SU-DHL-6 (cell line): Measurements from ENCODE around the gene PIGL.
"Not testable (repeated sequence)": the region's sequence is repeated elsewhere in the genome, so short reads cannot be mapped to it uniquely, and the experiment has no call there.

Experiments
- H2AFZ ChIP-seq: fragments of 200-600 bp; sonication (generic); 2 replicates; pipeline ENCODE4 v1.6.1; 2014; ENCODE audit warnings: low read depth, mild to moderate bottlenecking, moderate library complexity, mixed read lengths, antibody characterized with exemption, low read length; ENCODE audit not compliant: severe bottlenecking
- H3F3A ChIP-seq: fragments of 200-600 bp; shearing (Covaris generic); 2 replicates; pipeline ENCODE4 v1.6.0; 2016; ENCODE audit warnings: antibody characterized with exemption, mild to moderate bottlenecking; ENCODE audit not compliant: insufficient read depth
- H3K27ac ChIP-seq: fragments of 200-600 bp; sonication (generic); 2 replicates; pipeline ENCODE4 v1.5.1; 2016; ENCODE audit warnings: low read depth, mild to moderate bottlenecking, low read length, moderate library complexity, mixed read lengths
- H3K27me3 ChIP-seq: fragments of 200-600 bp; sonication (generic), shearing (Covaris generic); 2 replicates; pipeline ENCODE4 v1.6.0; 2014; ENCODE audit warnings: mild to moderate bottlenecking, low read length
- H3K36me3 ChIP-seq: fragments of 200-600 bp; sonication (generic); 2 replicates; pipeline ENCODE4 v1.6.1; 2014; ENCODE audit warnings: mild to moderate bottlenecking, low read length, mixed read lengths
- H3K4me2 ChIP-seq: fragments of 300-600, 200-600 bp; shearing (Covaris generic), sonication (generic); 2 replicates; pipeline ENCODE4 v1.6.0; 2014; ENCODE audit warnings: low read length, low read depth, mild to moderate bottlenecking; ENCODE audit not compliant: poor library complexity, severe bottlenecking
- H3K4me3 ChIP-seq: fragments of 200-600 bp; sonication (generic); 2 replicates; pipeline ENCODE4 v1.5.1; 2014; ENCODE audit warnings: antibody characterized with exemption, low read length, mild to moderate bottlenecking, mixed read lengths; ENCODE audit not compliant: insufficient read depth, poor library complexity, severe bottlenecking
- H3K79me2 ChIP-seq: fragments of 200-600 bp; sonication (generic); 2 replicates; pipeline ENCODE4 v1.6.1; 2014; ENCODE audit warnings: mild to moderate bottlenecking, low read length, moderate library complexity; ENCODE audit not compliant: insufficient read depth
- H3K9ac ChIP-seq: fragments of 200-600 bp; sonication (generic); 2 replicates; pipeline ENCODE4 v1.7.0; 2014; ENCODE audit warnings: mild to moderate bottlenecking, low read length
- H3K9me2 ChIP-seq: fragments of 200-600 bp; sonication (generic); replicated peaks from 2 replicates; pipeline ENCODE4 v1.6.1; 2014; ENCODE audit warnings: low read length; ENCODE audit not compliant: insufficient read depth
- H3K9me3 ChIP-seq: fragments of 200-600 bp; sonication (generic); 2 replicates; pipeline ENCODE4 v1.6.1; 2014; ENCODE audit warnings: low read length, mixed read lengths; ENCODE audit not compliant: insufficient read depth
- H4K20me1 ChIP-seq: fragments of 200-600 bp; sonication (generic); 2 replicates; pipeline ENCODE4 v1.6.1; 2014; ENCODE audit warnings: low read depth, mild to moderate bottlenecking, antibody characterized with exemption, low read length, moderate library complexity, mixed read lengths
- CTCF ChIP-seq: fragments of 200-600 bp; sonication (generic); IDR thresholded peaks from one replicate; pipeline ENCODE4 v1.5.1; 2017; ENCODE audit warnings: antibody characterized with exemption, mild to moderate bottlenecking, low read length, moderate library complexity; ENCODE audit not compliant: insufficient read depth, poor library complexity, severe bottlenecking
- EZH2phosphoT487 ChIP-seq: fragments of 200-600 bp; sonication (generic), shearing (Covaris generic); conservative IDR thresholded peaks from 2 replicates; pipeline ENCODE4 v1.6.1; 2018; ENCODE audit warnings: mild to moderate bottlenecking, antibody characterized with exemption, low read length, moderate library complexity, mixed read lengths

Gene PIGL

GRCh38 chr17:16294560-16294959 lies 77.5 kb downstream of the PIGL start:
- Histone ChIP-seq H3K4me3 (no peak overlapping the region), H3K4me2 (no peak overlapping the region), H3F3A (no peaks in the 10 kb centered on the region; the same call in 1 of the 2 replicates), H3K79me2 (no peaks in the 10 kb centered on the region), H3K9ac (no peak overlapping the region), H2AFZ (no peak overlapping the region), H3K9me3 (no peaks in the 10 kb centered on the region), H3K9me2 (no peaks in the 10 kb centered on the region), H4K20me1 (no peaks in the 10 kb centered on the region), H3K36me3 (no peaks in the 10 kb centered on the region), H3K27ac (no peak overlapping the region), H3K27me3 (no peaks in the 10 kb centered on the region)
- TF ChIP-seq CTCF (no peak), EZH2phosphoT487 (no peak)

DNA sequence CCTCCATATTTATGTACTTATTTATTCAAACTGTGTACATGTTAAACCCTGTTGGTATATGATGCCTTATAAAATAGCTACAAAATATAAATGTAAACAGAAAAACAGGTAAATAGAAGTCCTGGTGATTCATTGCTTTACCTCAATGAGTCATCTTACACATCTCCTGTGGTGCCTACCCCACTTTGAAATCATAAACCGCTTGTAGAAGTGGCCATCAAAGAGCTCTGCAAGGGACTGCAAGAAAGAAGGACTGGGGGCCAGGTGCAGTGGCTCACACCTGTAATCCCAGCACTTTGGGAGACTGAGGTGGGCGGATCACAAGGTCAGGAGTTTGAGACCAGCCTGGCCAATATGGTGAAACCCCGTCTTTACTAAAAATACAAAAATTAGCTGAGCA lies 79.1 kb downstream of the PIGL start:
- H3F3A ChIP-seq, H3K27me3 ChIP-seq, H3K27ac ChIP-seq, H2AFZ ChIP-seq, H3K79me2 ChIP-seq, H3K9ac ChIP-seq, H3K36me3 ChIP-seq, H3K9me2 ChIP-seq, H3K4me3 ChIP-seq, H3K4me2 ChIP-seq, H3K9me3 ChIP-seq, H4K20me1 ChIP-seq: not testable (repeated sequence)

- H2AFZ ChIP-seq = no peak overlapping the region
- no peaks in the 10 kb centered on the region; the same call in 1 of the 2 replicates for H3F3A ChIP-seq
- H3K27ac ChIP-seq = no peak overlapping the region
- no peaks in the 10 kb centered on the region for H4K20me1 ChIP-seq
- no peaks in the 10 kb centered on the region for H3K36me3 ChIP-seq
- H3K9me2 ChIP-seq = no peaks in the 10 kb centered on the region
- no peak overlapping the region for H3K4me3 ChIP-seq
- no peak overlapping the region for H3K4me2 ChIP-seq
- H3K27me3 ChIP-seq = no peaks in the 10 kb centered on the region
- H3K79me2 ChIP-seq = no peaks in the 10 kb centered on the region
- H3K9me3 ChIP-seq = no peaks in the 10 kb centered on the region
- H3K9ac ChIP-seq = no peak overlapping the region
- TF ChIP-seq EZH2phosphoT487 = no peak
- no peak for TF ChIP-seq CTCF
Observed at GRCh38 chr17:16297367-16298139, 80.5 kb downstream of the PIGL start.

GRCh38 chr17:16298140-16298662 lies 81.2 kb downstream of the PIGL start:
- no peak for TF ChIP-seq CTCF
- no peak for TF ChIP-seq EZH2phosphoT487
- Histone ChIP-seq H3K27me3 (no peaks in the 10 kb centered on the region), H4K20me1 (no peaks in the 10 kb centered on the region), H2AFZ (no peak overlapping the region), H3K4me2 (no peak overlapping the region), H3K27ac (no peak overlapping the region), H3F3A (no peaks in the 10 kb centered on the region; the same call in 1 of the 2 replicates), H3K9ac (no peak overlapping the region), H3K9me2 (no peaks in the 10 kb centered on the region), H3K9me3 (no peaks in the 10 kb centered on the region), H3K4me3 (no peak overlapping the region), H3K79me2 (no peaks in the 10 kb centered on the region), H3K36me3 (no peaks in the 10 kb centered on the region)
